Measurements from ENCODE around the gene CASP4.

- no peak for TF ChIP-seq CTCF (IDR thresholded peaks at IDR 0.05)
- TF ChIP-seq EP300 (IDR thresholded peaks at IDR 0.05): no peak
These were observed 60.2 kb downstream of the CASP4 start for GRCh38 chr11:104908186-104908531.
